ENCODE results near the gene CTBS. TPM values are rescaled to one million over a fixed set of nuclear protein-coding genes. Genes with fewer than 3 reads are reported as not detected.

Gene CTBS
- total and polyA plus RNA-seq, 2 of the 4 experiments (the other 2 are of a cell fraction) = 5.9 to 12.4 TPM

GRCh38 chr1:84598846-84599741 lies 24.9 kb upstream of the CTBS start:
- H2BK120ac ChIP-seq (ENCODE audit: low read depth, low read length) = peak overlapping the region; percentile 92
- ChIA-PET POLR2A (ENCODE audit: unreplicated experiment) (interaction anchor here (0.6 kb wide), 1 partner anchor 253 kb away, joined by 3 read pairs; no protein-coding TSS in a partner anchor), CTCF (interaction anchor here (1.6 kb wide), 1 partner anchor 16 kb away, joined by 3 read pairs; no protein-coding TSS in a partner anchor)
- peak overlapping the region; percentile 80 for H4K5ac ChIP-seq (ENCODE audit: low read depth, low read length)
- DNase-seq = peak; percentile 90
- H3K4me1 ChIP-seq (ENCODE audit: control insufficient read depth, insufficient read depth, low read length) = peaks cover 18% of the 10 kb centered on the region
- H3K14ac ChIP-seq (replicated peaks; ENCODE audit: low read depth, low read length) = peak overlapping the region; percentile 67
- peak overlapping the region; percentile 90; the same call in 1 of the 2 replicates for H2AK5ac ChIP-seq (ENCODE audit: low read depth, low read length)
- BruUV-seq (replicated peaks) = no TSS peak
- H4K8ac ChIP-seq (ENCODE audit: low read depth in 2 of 2, low read length in 2 of 2) = peak overlapping the region in 1 of 2 experiments; percentile 83; a peak in 2 of 4 replicates
- no peaks in the 10 kb centered on the region for H4K20me1 ChIP-seq (ENCODE audit: insufficient read depth, low read length)
- H3K56ac ChIP-seq (ENCODE audit: extremely low read depth, insufficient read depth, low read length) = peak overlapping the region; percentile 63; the same call in 1 of the 2 replicates
- H3K4ac ChIP-seq (ENCODE audit: low read depth, low read length) = peak overlapping the region; percentile 89
- peak overlapping the region; percentile 83 for H4K91ac ChIP-seq (ENCODE audit: insufficient read depth, low read depth, low read length)
- WGBS, 2 experiments (ENCODE audit: extremely low coverage in 2 of 2, insufficient read length in 1 of 2) = no CpG with 5 or more reads among the region's 5 CpGs
- in situ Hi-C loops (cut with MboI; ENCODE audit: low sequenced_read_pairs) = no loop called here
- TF ChIP-seq RAD21 (IDR thresholded peaks at IDR 0.05; ENCODE audit: low read length) (no peak), ELK1 (IDR thresholded peaks at IDR 0.05; ENCODE audit: borderline replicate concordance, low read depth, low read length) (no peak), BHLHE40 (IDR thresholded peaks at IDR 0.05; ENCODE audit: low read depth, low read length) (no peak), MAZ (IDR thresholded peaks at IDR 0.05; ENCODE audit: borderline replicate concordance, low read depth, low read length) (0 out of 2 replicates have a peak, but pooled peaks have one; percentile 25), MAFK (IDR thresholded peaks at IDR 0.05; ENCODE audit: low read depth, low read length) (no peak), FOS (IDR thresholded peaks at IDR 0.05; ENCODE audit: low read depth, low read length) (peak; percentile 71), USF2 (IDR thresholded peaks at IDR 0.05; ENCODE audit: low read depth, low read length) (no peak), RFX5 (IDR thresholded peaks at IDR 0.05; ENCODE audit: low read depth, low read length) (no peak), CEBPB (IDR thresholded peaks at IDR 0.05; ENCODE audit: low read depth, low read length) (0 out of 2 replicates have a peak, but pooled peaks have one; percentile 13)
- peak overlapping the region; percentile 87 for H3K27ac ChIP-seq (ENCODE audit: insufficient read depth, low read length)
- peaks cover 13% of the 10 kb centered on the region for H3K9me1 ChIP-seq (ENCODE audit: insufficient read depth, low read length)
- H3K36me3 ChIP-seq (ENCODE audit: control insufficient read depth, insufficient read depth, low read length) = no peaks in the 10 kb centered on the region
- H2AFZ ChIP-seq (replicated peaks; ENCODE audit: low read length, poor library complexity) = peak overlapping the region; percentile 73
- intact Hi-C loops (cut with micrococcal nuclease) = no loop called here
- H3K9ac ChIP-seq (ENCODE audit: low read depth, low read length) = peak overlapping the region; percentile 50
- ATAC-seq (ENCODE audit: low read depth) = peak; percentile 74
- H2BK5ac ChIP-seq (ENCODE audit: low read depth, low read length, poor library complexity, severe bottlenecking) = peak overlapping the region; percentile 89
- dilution Hi-C loops (cut with HindIII; ENCODE audit: low sequenced_read_pairs, unreplicated experiment) = no loop called here
- H3K4me2 ChIP-seq (ENCODE audit: low read depth, low read length) = peak overlapping the region; percentile 88
- peak overlapping the region; percentile 70 for H2AK9ac ChIP-seq (replicated peaks; ENCODE audit: low read depth, low read length, poor library complexity)
- peak overlapping the region; percentile 89; the same call in 1 of the 3 replicates for H2BK15ac ChIP-seq (ENCODE audit: low read depth, low read length)
- peak overlapping the region; percentile 72; the same call in 1 of the 2 replicates for H3K23ac ChIP-seq (ENCODE audit: low read depth, low read length)
- peak overlapping the region; percentile 8; the same call in 1 of the 2 replicates for H3K4me3 ChIP-seq (ENCODE audit: insufficient read depth, low read depth, low read length)
- H3K18ac ChIP-seq (ENCODE audit: low read depth, low read length) = peak overlapping the region; percentile 90
- no peaks in the 10 kb centered on the region for H3K79me1 ChIP-seq (ENCODE audit: low read depth in 1 of 2, low read length in 2 of 2)
- no peaks in the 10 kb centered on the region for H3K27me3 ChIP-seq (ENCODE audit: control insufficient read depth, insufficient read depth, low read length)
- H2BK20ac ChIP-seq (ENCODE audit: low read depth, low read length) = peak overlapping the region; percentile 77
- H3K9me3 ChIP-seq (ENCODE audit: control insufficient read depth, insufficient read depth, low read length) = no peaks in the 10 kb centered on the region
